Type B pancreatic cell (in vitro differentiated cells): ENCODE data around the gene C3orf38. TPM values are rescaled to one million over a fixed set of nuclear protein-coding genes. Genes with fewer than 3 reads are reported as not detected.
A peak's percentile ranks its signal among the peaks of the same experiment; 100 is the strongest.
"Not testable (repeated sequence)": the region's sequence is repeated elsewhere in the genome, so short reads cannot be mapped to it uniquely, and the experiment has no call there.

ENCODE experiments used
- DNase-seq: peaks from one replicate; pipeline ENCODE4 v3.0.0; 2021; ENCODE audit warnings: mixed read lengths; ENCODE audit not compliant: unreplicated experiment; ENCODE audit errors: extremely low spot score
- H3K27ac Mint-ChIP-seq: 2 replicates; pipeline ENCODE4 v1.8.0; 2021; ENCODE audit warnings: mild to moderate bottlenecking, mixed read lengths
- H3K27me3 Mint-ChIP-seq: 2 replicates; pipeline ENCODE4 v1.8.0; 2021; ENCODE audit warnings: mixed read lengths
- H3K36me3 Mint-ChIP-seq: 2 replicates; pipeline ENCODE4 v1.8.0; 2021; ENCODE audit warnings: mixed read lengths
- H3K4me1 Mint-ChIP-seq: one replicate; pipeline ENCODE4 v1.8.0; 2021; ENCODE audit warnings: mixed read lengths; ENCODE audit not compliant: unreplicated experiment
- H3K4me3 Mint-ChIP-seq: 2 replicates; pipeline ENCODE4 v1.8.0; 2021; ENCODE audit warnings: mild to moderate bottlenecking, mixed read lengths
- H3K9me3 Mint-ChIP-seq: 2 replicates; pipeline ENCODE4 v1.8.0; 2021; ENCODE audit warnings: mixed read lengths
- CTCF ChIP-seq: fragments of 200-600 bp; sonication (generic); conservative IDR thresholded peaks from 2 replicates; pipeline ENCODE4 v1.5.0; 2021; ENCODE audit warnings: antibody characterized with exemption, mild to moderate bottlenecking
- total RNA-seq: library from RNA; stranded (reverse); gene quantifications from 2 replicates; pipeline ENCODE4 v1.2.1, GENCODE V29; 2021; ENCODE audit warnings: low replicate concordance

Gene C3orf38
- total RNA-seq, 1 donor from 2014 or later = 31.1 TPM

- H3K27me3 Mint-ChIP-seq = no peaks in the 10 kb centered on the region
- peaks cover 16% of the 10 kb centered on the region for H3K36me3 Mint-ChIP-seq
- H3K9me3 Mint-ChIP-seq = no peaks in the 10 kb centered on the region
- no peak overlapping the region for H3K4me3 Mint-ChIP-seq
- H3K27ac Mint-ChIP-seq = no peak overlapping the region
- TF ChIP-seq CTCF = no peak
- DNase-seq = no peak
- no peaks in the 10 kb centered on the region for H3K4me1 Mint-ChIP-seq
Measured at GRCh38 chr3:88166419-88166971, 16.7 kb downstream of the C3orf38 start.

GRCh38 chr3:88167173-88167572 lies 17.4 kb downstream of the C3orf38 start:
- Mint-ChIP-seq H3K4me3 (no peak overlapping the region), H3K36me3 (peaks cover 18% of the 10 kb centered on the region), H3K27ac (no peak overlapping the region), H3K4me1 (no peaks in the 10 kb centered on the region), H3K27me3 (no peaks in the 10 kb centered on the region), H3K9me3 (no peaks in the 10 kb centered on the region)
- TF ChIP-seq CTCF = no peak
- DNase-seq = no peak

- no peaks in the 10 kb centered on the region for H3K4me1 Mint-ChIP-seq
- H3K4me3 Mint-ChIP-seq = no peak overlapping the region
- no peak overlapping the region for H3K27ac Mint-ChIP-seq
- DNase-seq = no peak
- peaks cover 16% of the 10 kb centered on the region for H3K36me3 Mint-ChIP-seq
- no peaks in the 10 kb centered on the region for H3K9me3 Mint-ChIP-seq
- H3K27me3 Mint-ChIP-seq = no peaks in the 10 kb centered on the region
- no peak for TF ChIP-seq CTCF
Measured at GRCh38 chr3:88167704-88168103, 17.9 kb downstream of the C3orf38 start.

GRCh38 chr3:88168171-88168570 lies 18.4 kb downstream of the C3orf38 start:
- TF ChIP-seq CTCF = no peak
- no peaks in the 10 kb centered on the region for H3K9me3 Mint-ChIP-seq
- no peak overlapping the region for H3K27ac Mint-ChIP-seq
- H3K4me1 Mint-ChIP-seq = no peaks in the 10 kb centered on the region
- H3K27me3 Mint-ChIP-seq = no peaks in the 10 kb centered on the region
- H3K36me3 Mint-ChIP-seq = peaks cover 16% of the 10 kb centered on the region
- DNase-seq = no peak
- H3K4me3 Mint-ChIP-seq = no peak overlapping the region

GRCh38 chr3:88180398-88180999 lies 30.7 kb downstream of the C3orf38 start:
- H3K36me3 Mint-ChIP-seq = no peaks in the 10 kb centered on the region
- DNase-seq = no peak

GRCh38 chr3:88182165-88182918 lies 32.6 kb downstream of the C3orf38 start:
- DNase-seq, H3K27ac Mint-ChIP-seq, H3K9me3 Mint-ChIP-seq, H3K4me3 Mint-ChIP-seq, H3K27me3 Mint-ChIP-seq, H3K36me3 Mint-ChIP-seq, H3K4me1 Mint-ChIP-seq: not testable (repeated sequence)

More at GRCh38 chr3:88180398-88180999, 30.7 kb downstream of the C3orf38 start:
- peak; percentile 59 for TF ChIP-seq CTCF
- no peaks in the 10 kb centered on the region for H3K4me1 Mint-ChIP-seq
- H3K27me3 Mint-ChIP-seq = peaks cover 3% of the 10 kb centered on the region
- no peak overlapping the region for H3K4me3 Mint-ChIP-seq
- H3K9me3 Mint-ChIP-seq = peaks cover 9% of the 10 kb centered on the region
- H3K27ac Mint-ChIP-seq = no peak overlapping the region
